GM19397 (cell line): ENCODE results near the gene DDX59.

Source experiments
- ATAC-seq: cut with Tn5 transposase; IDR thresholded peaks from one replicate; pipeline ENCODE4 v1.9.1; 2021; ENCODE audit warnings: mild to moderate bottlenecking, moderate library complexity; ENCODE audit not compliant: unreplicated experiment

DDX59 gene

DNA sequence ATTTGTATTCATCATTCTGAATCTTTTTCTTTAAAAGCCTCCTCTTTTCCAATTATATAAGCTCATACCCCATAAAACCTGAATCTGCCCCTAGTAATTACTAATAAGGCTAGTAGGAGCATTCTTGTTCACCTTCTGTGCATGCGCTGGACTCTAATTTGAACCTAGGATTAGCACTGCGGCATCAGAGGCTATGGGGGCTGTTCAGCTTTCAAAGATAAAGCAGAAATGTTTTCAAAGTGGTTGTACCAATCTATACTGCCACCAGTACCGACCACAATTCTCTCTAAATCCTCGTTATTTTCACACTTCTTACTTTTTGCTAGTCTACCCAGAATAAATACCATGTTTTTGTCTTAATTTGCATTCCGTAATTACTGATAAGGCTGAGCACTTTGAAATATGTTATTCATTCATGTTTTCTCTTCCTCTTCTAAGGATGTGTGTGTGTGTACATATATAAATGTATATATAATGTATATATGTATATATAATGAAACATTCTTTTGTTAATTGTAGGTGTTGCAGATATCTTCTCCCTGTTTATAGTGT, 1.6 kb upstream of the DDX59 start:
- ATAC-seq, result no peak

- ATAC-seq, result peak; percentile 18
Measured at GRCh38 chr1:200670242-200671118, 773 bp upstream of the DDX59 start.

DNA sequence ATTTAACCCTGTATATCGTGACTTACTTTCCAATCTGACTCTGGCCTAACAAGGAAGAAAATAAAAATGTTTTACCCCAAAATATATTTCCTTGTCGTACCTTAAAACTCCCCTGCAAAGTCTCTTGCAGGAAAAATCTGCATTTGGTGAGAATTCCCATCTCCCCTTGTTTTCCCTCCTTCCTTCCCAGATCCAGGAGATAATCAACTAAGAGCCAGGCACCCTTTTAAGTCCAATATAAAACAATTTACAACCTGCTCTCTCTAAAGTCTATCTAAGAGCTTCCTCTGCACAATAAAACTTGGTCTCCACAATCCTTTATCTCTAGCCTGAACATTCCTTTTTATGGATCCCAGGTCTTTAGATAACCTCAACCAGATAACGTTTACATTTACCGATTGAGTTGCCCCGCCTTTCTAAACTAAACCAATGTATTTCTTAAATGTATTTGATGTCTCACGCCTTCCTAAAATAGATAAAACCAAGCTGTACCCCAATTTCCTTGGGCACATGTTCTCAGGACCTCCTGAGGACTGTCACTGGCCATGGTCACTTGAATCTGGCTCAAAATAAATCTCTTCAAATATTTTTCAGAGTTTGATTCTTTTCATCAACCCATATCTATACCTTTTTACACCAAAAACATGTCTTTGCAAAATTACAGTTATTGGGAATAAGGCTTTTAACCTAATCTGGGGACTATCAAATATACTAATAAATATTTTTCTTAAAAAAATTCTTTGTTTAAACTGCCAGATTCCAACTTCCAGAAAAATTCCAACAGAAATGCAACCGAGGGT, 993 bp downstream of the DDX59 start:
- no peak for ATAC-seq

DNA sequence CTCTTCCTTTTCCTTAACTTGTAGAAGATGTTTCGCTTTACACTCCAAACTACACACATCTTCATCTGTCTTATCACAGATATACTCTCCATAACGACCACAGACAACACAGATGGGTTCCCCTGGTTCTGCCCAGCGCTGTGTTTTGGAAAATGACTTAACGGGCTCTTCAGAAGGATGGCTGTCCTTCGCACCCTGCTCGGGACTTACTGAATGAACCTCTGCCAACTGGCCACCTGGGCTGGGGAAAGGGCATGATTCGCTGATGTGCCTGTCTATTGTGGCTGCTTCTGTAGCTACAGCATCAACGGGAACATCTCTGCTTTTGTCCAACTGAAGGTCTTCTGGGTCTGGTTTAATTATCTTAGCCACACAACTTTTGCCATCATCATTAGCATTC, 3.4 kb downstream of the DDX59 start:
- ATAC-seq, result no peak

GRCh38 chr1:200665861-200666260, 3.8 kb downstream of the DDX59 start:
- ATAC-seq, result no peak

GRCh38 chr1:200660719-200661118, 9.0 kb downstream of the DDX59 start:
- no peak for ATAC-seq

DNA sequence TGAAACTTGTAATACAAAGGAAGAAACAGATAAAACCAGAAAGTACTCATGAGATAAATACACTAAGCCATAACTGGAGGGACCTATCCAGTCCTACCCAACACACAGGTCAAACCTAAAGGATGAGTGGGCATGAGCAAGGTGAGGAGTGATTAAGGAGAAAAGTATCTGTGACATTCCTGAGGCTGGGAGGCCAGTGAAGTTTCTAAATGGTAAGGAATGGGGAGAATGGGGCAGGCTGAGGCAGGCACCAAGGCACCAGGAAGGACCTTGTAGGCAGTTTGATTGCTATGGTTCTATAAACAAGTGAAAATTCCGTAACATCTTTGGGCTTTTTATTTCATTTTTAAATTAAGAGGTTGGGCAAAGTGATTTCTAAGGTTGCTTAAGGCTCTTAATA, 10.4 kb downstream of the DDX59 start:
- no peak for ATAC-seq

- ATAC-seq, result no peak
Measured at GRCh38 chr1:200658037-200658818, 11.5 kb downstream of the DDX59 start.

- ATAC-seq, result peak; percentile 90
Measured at GRCh38 chr1:200654660-200655059, 15.0 kb downstream of the DDX59 start.

GRCh38 chr1:200653022-200653462, 16.7 kb downstream of the DDX59 start:
- no peak for ATAC-seq

GRCh38 chr1:200652378-200652777, 17.3 kb downstream of the DDX59 start:
- no peak for ATAC-seq

- no peak for ATAC-seq
Measured at GRCh38 chr1:200646515-200646914, 23.2 kb downstream of the DDX59 start.

DNA sequence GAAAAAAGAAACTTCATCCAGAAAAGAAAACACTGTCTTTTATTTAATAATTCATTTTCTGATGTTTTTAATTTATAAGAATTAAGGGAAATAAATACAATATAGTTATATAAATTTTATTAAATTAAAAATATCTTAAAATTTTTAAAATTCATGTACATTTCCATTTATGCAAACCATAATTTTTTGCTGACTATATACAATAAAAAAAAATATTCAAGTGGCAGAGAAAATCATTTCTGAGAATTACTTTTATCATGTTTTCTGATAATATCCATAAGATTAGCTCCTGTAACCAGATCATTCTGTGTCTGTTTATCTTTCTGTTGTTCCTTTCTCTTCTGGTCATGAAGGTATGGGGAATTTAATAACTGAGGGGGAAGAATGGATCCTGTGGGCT, 25.7 kb downstream of the DDX59 start:
- ATAC-seq, result no peak

- no peak for ATAC-seq
Measured at GRCh38 chr1:200642481-200642880, 27.2 kb downstream of the DDX59 start.

GRCh38 chr1:200640963-200641401, 28.7 kb downstream of the DDX59 start:
- ATAC-seq, result no peak

DNA sequence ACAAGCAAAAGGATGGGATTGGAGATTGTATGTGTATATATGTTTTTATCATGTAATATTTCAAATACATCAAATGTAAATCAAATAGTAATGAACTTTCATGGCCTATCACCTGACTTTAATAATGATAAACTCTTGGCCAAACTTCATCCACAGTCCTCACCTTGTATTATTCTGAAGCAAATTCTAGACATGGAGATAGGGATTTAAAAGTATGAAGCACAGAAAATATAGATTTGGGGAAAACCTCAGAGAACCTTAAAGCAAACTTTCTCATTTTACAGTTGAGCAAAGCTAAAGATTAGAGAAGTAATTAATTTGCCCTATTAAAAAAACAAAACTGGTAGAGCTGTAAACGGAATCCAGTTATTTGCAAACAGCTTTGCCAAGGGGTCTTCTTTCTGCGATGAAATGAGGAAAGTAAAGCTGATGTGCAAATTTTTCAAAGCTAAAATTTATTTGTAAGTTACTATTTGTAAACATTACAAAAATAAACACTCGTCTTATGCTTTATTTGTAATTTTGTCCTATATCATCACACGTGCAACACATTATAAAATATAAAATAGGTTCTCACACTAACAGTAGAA, 29.2 kb downstream of the DDX59 start:
- ATAC-seq, result no peak

DNA sequence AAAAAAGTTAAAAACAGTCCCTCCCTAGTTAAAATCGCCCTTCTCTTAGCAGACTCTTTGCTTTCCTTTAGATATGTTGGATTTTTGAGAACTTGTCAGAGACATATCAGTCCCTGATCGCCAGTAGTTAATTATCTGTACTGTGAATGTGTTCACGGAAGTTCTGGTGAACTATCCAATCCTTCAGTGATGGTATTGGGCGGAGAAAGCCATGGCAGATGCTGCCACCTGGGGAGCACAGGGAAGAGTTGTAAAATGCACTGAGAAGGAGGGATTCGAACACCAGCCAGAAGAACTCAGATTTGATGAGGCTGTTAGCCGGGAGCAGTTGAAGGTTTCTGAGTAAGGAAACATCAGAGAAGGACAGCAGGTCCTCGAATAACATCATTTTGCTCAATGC, 31.6 kb downstream of the DDX59 start:
- ATAC-seq, result no peak

DNA sequence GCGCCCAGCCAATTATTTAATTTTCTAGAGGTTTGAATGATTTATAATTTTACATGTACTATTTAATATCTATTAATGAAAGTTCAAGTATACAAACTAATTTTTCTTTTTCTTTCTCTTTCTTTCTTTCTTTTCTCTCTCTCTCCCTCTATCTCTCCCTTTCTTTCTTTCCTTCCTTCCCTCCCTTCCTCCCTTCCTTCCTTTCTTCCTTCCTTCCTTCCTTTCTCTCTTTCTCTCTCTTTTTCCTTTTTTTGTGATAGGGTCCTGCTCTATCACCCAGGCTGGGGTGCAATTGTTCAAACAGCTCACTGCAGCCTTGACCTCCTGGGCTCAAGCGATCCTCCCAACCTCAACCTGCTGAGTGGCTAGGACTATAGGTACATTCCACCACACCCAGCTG, 33.0 kb downstream of the DDX59 start:
- no peak for ATAC-seq

DNA sequence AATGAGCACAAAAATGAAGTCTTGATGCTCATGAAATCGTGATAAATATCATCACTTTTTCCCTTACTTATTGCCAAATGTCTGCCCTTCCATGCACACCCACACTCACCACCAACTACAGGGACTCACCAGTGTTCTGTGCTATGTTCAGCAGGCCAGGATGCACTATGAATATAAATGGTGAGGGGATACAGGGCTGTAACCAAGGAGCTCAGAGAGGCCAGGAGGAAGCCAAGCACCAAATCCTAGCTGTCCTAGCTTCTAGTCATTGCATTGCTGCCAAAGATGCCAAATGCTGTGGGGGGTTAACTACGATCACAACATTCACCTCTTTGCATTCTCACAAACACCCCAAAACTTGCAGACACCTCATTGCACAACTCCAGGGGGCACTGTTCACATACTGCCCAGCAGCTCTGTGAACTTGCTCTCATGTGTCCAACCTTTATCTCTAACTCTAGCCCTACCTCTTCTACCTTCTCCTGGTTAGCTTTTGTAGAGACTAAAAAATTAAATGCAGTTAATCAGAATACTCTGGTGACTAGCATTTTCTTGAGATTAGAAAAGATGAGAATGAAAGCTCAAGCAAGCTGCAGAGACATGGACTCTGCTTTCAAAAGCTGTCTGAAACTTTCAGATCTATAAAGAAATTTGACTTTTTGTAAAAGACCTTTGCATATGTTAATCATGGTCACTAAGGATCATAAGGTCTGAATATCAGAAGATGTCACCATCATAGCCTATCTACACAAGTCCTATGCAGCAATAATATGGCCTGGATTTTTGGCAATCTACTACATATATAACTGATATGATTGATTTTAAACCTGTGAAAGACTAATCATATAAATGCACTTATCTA, 35.2 kb downstream of the DDX59 start:
- ATAC-seq, result no peak

DNA sequence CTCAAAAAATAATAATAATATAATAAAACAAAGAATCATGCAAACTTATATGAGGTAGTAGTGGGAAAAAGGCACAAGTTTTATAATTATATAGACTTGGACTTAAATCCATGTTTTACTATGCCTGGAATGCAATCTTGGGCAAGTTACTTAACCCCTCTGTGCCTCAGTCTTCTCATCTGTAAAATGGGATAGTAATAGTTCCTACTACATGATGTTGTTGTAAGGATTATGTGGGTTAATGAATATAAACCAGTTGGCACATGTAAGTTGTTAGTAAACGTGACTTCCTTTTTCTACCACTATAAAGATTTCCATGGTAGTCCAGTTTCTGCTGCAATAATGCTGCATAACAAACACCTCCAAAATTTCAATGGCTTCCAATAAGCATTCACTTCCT, 38.3 kb downstream of the DDX59 start:
- no peak for ATAC-seq
